ENCODE data around the gene SHISA5.
A peak's percentile ranks its signal among the peaks of the same experiment; 100 is the strongest.

DNA sequence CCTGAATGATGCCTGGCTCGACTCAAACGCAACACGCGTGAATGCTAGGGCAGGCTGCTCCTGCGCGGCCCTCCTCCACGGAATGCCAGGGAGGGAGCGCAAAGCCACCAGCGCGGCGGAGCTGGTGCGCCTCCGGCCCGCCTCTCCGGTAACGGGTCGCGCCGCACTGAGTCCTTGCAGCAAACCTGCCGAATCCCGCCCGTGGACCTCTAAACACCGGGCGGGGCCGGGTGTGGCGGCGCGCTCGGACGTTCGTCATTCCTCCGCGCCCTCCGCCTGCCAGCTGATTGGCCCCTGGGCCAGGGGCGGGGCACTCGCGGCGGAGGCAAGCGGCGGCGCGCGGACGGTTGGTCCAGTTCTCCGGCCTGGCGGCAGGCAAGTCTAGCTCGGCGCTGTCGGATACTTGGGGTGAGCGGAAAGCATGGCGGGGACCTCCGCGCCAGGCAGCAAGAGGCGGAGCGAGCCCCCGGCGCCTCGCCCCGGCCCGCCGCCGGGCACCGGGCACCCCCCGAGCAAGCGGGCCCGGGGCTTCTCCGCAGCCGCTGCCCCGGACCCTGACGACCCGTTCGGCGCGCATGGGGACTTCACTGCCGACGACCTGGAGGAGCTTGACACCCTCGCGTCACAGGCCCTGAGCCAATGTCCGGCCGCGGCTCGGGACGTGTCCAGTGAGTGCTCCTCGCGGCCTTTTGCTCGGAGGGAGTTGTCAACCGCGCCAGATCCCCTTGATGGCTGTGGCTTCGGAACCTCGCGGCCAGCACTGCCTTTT, 57.4 kb downstream of the SHISA5 start, which contains the start of gene ATRIP:
- TF ChIP-seq POLR2A (IDR thresholded peaks at IDR 0.05) (peak; percentile 87), CTCF (IDR thresholded peaks at IDR 0.05) (peak in 1 of 3 donors; percentile 27), EP300 (IDR thresholded peaks at IDR 0.05) (no peak)

Measured in ovary (tissue), 3 donors.